Measurements from ENCODE around the gene KCNH1.

The KCNH1 gene, protein sequence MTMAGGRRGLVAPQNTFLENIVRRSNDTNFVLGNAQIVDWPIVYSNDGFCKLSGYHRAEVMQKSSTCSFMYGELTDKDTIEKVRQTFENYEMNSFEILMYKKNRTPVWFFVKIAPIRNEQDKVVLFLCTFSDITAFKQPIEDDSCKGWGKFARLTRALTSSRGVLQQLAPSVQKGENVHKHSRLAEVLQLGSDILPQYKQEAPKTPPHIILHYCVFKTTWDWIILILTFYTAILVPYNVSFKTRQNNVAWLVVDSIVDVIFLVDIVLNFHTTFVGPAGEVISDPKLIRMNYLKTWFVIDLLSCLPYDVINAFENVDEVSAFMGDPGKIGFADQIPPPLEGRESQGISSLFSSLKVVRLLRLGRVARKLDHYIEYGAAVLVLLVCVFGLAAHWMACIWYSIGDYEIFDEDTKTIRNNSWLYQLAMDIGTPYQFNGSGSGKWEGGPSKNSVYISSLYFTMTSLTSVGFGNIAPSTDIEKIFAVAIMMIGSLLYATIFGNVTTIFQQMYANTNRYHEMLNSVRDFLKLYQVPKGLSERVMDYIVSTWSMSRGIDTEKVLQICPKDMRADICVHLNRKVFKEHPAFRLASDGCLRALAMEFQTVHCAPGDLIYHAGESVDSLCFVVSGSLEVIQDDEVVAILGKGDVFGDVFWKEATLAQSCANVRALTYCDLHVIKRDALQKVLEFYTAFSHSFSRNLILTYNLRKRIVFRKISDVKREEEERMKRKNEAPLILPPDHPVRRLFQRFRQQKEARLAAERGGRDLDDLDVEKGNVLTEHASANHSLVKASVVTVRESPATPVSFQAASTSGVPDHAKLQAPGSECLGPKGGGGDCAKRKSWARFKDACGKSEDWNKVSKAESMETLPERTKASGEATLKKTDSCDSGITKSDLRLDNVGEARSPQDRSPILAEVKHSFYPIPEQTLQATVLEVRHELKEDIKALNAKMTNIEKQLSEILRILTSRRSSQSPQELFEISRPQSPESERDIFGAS

DNA sequence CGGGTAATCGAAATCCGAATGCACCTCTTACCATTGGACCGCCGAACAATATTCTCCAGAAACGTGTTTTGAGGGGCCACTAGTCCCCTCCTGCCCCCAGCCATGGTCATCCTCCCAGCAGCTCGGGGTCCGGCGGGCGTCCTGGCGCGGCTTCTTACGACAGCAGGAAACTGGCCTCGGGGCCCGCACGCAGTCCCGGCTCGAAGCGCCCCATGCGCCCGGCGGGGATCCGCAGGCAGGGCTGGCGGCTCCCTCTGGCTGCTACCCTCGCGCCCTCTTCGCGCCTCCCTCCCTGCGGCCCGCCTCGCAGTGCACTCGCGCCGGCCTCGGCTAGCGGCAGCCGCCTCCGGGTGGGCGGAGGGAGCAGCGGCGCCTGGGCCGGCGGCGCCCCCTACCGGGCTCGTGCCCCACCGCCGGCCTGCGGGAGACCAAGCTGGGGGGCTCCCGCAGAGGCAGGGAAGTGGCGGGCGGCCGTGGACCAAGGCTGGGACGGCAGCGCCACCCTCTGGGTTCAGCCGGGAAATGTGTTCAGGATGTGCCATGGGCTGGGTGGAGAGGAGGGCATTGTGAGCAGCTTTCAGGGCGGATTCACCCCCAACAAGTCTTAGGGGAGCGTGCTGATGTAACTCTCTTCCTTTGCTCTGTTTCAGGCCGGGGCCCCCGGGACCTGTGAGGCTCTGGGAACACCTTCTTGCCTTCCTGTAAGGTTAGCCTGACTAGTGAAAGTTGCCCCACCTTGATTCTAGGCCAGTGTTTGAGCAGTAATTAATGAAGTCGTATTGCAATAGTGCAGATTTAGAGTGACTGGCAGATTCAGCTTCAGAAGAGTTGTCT lies at the start of gene KCNH1:
KCNH1 (minus strand) TSS at position 313 of the 834 bp plus-strand sequence; CDS start at position 110, 203 bp downstream.
- DNase-seq (ENCODE audit: low read depth), result peak; percentile 65

DNA sequence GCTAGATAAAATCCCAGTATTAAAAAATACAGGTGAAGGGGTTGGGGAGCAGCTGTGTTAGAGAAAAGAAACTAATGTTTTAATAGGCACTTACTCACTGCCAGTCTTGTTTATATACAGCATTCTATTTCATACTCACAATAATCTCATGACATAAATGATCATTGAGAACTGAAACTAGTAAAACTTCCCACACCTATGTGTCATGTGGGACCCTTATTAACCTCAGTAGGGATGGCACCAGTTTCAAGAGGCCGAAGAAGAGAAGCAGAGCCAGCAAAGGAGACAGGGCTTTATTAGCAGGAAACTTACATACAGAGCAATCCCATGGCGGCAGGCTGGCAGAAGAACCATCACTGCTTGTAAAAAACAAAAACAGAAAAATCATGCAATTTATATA lies 48.8 kb upstream of the KCNH1 start:
- DNase-seq (ENCODE audit: low read depth), result no peak

DNA sequence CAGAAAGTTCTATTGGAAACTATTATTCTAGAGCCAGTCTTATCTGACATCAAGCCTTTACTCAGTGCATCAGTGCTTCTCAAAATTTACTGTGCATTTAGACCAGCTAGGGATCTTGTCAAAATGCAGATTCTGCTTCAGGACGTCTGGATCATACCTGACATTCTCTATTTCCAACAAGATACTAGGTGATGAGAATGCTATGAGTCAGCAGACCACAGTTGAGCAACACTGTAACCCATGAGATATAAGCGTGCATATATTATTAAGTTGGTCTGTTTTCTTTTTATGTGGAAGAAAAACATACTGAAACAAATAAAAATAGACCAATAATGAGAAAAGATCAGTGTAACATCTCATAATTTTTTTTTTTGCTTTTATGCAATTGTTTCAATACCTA lies 40.4 kb upstream of the KCNH1 start:
- no peak for DNase-seq (ENCODE audit: low read depth)

DNA sequence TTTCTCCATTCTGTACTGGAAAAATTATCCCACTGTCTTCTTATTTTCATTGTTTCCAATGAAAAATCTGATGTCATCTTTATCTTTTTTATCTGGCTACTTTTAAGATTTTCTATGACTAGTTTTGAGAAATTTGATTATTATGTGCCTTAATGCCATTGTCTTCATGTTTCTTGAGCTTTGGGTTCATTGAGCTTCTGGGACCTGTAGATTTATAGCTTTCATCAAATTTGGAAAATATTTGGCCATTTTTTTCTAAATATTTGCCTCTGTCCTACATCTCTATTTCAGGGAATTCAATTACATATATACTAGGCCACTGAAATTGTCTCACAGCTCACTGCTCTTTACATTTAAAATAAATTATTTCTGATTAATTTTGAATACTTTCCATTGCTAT lies 38.7 kb upstream of the KCNH1 start:
- DNase-seq (ENCODE audit: low read depth), result no peak

DNA sequence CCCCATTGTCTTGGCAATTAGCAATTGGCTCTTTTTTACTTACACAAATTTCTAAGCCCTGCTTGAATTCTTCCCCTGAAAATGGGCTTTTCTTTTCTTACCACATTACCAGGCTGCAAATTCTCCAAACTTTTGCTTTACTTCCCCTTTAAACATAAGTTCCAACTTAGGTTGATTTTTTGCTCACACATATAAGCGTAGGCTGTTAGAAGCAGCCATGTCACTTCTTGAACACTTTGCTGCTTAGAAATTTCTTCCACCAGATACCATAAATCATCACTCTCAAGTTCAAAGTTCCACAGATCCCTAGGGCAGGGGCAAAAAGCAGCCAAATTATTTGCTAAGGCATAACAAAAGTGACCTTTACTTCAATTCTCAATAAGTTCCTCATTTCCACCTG lies 35.4 kb upstream of the KCNH1 start:
- no peak for DNase-seq (ENCODE audit: low read depth)

DNA sequence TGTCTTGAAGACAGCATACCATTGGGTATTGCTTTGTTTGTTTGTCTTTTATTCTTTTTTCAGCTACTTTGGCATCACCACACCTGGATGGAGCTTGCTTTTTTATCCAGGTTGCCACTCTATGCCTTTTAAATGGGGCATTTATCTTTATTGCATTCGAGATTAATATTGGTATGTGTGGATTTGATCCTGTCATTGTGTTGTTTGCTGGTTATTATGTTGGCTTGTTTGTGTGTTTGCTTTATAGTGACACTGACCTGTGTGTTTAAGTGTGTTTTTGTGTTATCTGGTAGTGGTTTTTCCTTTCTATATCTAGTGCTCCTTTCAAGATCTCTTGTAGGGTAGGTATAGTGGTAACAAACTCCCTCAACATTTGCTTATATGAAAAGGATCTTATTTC lies 24.9 kb upstream of the KCNH1 start:
- no peak for DNase-seq (ENCODE audit: low read depth)

DNA sequence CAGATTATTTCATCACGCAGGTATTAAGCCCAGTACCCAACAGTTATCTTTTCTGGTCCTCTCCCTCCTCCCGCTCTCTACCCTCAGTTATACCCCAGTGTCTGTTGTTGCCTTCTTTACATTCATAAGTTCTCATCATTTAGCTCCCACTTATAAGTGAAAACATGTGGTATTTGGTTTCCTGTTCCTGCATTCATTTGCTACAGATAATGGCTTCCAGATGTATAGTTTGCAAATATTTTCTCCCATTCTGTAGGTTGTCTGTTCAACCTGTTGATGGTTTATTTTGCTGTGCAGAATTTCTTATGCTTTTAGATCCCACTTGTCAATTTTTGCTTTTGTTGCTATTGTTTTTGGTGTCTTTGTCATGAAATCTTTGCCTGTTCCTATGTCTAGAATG lies 21.1 kb upstream of the KCNH1 start:
- no peak for DNase-seq (ENCODE audit: low read depth)

DNA sequence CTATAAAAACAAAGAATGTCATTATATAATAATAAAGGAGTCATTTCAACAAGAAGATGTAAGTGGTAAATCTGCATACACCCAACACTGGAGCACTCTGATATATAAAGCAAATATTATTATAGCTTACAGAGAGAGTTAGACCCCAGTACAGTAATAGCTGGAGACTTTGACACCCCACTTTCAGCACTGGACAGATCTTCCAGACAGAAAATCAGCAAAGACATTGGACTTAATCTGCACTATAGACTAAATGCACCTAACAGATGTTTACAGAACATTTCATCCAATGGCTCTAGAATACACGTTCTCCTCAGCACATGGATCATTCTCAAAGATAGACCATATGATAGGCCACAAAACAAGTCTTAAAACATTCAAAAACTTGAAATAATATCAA lies 20.0 kb upstream of the KCNH1 start:
- no peak for DNase-seq (ENCODE audit: low read depth)

DNA sequence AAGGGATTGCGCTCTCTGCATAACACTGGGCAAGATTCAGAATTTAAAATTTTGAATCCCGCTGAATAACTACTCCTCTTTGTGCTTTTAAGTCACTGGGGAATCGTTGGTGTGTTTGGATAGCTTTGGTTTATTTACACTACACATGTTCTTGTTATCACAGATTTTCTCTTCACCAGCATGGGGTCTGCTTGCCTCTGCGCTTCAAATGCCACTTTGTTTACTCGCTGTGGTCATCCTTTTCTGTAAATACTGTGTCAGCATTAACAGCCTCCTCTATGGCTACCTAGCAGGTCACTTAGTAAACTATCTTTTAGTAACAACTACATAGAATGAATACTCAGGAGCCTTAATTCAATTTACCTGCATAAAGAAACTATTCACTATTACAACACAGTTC lies 14.4 kb upstream of the KCNH1 start:
- no peak for DNase-seq (ENCODE audit: low read depth)

DNA sequence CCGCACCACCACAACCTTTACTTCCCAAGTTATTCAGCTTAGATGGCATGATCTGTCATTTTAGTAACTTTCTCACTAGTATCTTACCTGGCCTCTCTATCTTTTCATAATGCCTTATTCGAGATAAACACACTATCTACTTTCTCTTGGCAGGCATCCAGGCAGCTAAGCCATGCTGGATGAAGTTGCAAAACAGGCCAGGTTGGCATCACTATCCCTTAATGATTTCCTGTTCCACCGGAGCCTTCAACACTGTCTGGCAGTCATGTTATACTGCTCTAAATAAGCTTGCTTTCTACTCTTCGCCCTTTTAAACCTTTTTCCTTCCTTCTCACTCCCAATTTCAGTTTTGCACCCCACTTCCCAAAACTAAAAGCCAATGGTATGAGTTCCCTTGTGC lies 12.0 kb upstream of the KCNH1 start:
- DNase-seq (ENCODE audit: low read depth), result no peak

DNA sequence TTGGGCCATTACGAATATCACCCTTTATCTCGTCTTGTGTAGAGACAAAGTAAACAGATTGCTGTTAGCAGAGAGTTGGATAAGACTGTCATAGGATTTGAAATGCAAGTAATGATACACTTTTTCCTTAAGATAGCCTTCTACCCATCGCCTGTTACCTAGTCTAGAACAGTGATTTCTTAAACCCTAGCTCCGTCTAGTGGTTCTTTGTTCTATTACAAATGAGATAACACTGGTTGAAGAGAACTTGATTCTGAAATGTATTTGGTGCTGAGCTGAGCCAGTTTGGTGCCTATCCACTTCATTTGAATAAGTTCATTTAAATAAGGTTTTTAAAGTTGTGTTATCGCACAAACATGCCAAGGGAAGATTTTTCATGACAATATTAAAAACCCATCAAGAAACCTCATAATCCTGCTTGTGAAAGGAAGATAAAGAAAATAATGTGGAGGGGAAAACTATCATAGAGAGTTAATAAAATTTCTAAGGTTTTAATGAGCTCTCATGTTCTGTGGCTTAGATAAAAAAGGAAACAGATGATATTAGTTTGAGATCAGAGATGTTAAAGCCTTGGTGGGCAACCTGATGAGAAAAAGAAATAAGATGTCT lies 1.5 kb upstream of the KCNH1 start:
- DNase-seq (ENCODE audit: low read depth), result no peak

DNA sequence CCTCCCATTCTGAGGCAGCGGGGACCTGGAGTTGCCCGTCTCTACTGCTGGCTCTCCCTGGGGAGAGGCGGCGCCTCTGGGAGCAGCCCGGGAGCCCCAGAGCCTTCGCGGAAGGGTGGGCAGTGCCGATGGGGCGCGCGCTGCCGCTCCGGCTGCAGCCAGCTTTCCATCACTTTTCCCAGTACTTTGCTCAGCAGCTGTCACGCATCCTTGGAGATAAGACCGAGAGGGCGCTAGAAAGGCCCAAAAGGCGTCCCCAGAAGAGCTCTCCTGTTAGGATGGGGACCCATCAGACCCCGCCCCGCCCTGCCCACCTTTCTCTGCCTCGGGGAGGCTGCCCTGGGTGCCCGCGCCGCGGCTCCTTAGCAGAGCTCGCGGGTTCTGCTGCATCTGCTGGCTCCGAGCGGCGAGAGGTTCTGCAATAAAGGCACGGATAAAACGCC lies 534 bp downstream of the KCNH1 start:
- no peak for DNase-seq (ENCODE audit: low read depth)

DNA sequence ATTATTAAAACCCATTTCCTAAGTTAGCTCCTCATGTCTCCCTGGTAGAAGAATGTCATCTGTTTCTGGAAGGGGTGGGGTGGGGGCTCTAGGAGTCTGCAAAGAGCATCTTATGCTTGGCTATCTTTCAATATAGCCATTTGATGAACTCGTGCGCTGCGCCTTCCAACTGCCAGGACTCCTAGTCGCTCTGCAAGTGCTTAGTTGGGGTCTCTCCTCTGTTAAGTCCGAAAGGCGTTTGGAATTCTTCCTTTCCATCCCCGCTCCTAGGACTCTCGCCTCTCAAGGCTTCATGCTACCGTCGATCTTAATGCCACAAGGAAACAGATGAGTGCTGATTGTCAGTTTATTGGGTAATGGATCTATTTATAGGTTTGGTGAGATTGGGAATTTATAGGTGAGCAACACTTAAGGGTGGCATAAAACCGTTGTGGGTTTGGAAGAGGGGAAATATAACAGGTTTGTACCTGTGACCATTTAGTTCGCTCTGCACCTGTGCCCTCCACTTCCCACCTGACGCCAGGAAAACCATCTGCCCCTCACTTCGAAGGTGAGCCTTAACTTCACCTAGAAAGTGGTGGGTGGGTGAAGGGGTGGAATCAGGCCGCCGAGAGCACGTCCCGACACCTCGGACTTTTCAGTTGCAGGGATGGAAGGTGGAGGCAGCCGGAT lies 1.1 kb downstream of the KCNH1 start:
- no peak for DNase-seq (ENCODE audit: low read depth)

DNA sequence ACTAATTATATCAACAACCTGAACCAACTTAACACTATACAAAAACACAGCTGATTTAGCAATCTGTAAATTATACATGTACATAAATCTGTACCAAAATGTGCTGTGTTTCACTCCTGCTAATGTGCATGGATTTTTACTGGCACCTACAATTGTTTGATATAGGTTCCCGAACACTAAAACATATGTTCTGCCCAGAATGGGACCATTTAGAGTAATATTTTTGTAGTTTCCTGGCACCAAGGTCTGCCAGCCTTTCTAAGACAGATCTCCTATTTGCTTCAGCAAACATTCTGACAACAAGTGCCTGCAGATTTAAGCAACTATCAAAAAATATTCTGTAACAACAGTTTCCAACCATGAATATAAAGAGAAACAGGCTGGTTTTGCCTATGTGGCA lies 4.2 kb downstream of the KCNH1 start:
- no peak for DNase-seq (ENCODE audit: low read depth)

DNA sequence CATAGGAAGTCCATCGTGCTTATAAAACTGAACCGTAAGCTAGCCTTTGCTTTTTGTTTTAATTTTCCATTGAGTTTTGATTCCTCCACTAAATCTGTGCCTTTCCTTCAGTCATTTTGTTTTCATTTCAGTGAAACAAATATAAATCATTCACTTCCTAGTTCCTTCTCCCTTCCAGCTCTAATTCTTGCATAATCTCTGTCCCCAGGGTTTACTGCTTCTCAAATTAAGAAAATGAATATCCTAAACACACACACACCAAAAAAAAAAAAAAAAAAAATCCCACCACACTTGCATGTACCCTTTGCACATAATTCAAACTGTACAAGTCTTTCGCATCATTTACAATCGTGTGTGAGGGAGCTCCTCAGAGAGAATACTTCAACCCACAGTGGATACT lies 6.8 kb downstream of the KCNH1 start:
- no peak for DNase-seq (ENCODE audit: low read depth)

DNA sequence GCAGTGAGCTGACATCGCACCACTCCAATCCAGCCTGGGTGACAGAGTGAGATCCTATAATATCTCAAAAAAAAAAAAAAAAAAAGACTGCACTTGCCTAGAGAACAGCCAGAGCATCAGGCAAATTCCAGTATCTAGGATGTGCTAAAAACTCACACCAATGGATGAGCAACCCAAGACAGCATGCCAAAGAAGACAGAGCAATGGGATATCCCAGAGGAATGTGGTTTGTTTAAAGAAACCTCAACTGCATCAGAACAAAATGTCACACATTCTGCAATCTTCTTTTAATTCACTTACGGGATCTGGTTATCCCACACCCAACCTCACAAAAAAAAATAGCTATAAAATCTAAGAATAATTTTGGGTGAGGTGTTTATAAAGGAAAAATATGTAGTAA lies 7.3 kb downstream of the KCNH1 start:
- DNase-seq (ENCODE audit: low read depth), result no peak

DNA sequence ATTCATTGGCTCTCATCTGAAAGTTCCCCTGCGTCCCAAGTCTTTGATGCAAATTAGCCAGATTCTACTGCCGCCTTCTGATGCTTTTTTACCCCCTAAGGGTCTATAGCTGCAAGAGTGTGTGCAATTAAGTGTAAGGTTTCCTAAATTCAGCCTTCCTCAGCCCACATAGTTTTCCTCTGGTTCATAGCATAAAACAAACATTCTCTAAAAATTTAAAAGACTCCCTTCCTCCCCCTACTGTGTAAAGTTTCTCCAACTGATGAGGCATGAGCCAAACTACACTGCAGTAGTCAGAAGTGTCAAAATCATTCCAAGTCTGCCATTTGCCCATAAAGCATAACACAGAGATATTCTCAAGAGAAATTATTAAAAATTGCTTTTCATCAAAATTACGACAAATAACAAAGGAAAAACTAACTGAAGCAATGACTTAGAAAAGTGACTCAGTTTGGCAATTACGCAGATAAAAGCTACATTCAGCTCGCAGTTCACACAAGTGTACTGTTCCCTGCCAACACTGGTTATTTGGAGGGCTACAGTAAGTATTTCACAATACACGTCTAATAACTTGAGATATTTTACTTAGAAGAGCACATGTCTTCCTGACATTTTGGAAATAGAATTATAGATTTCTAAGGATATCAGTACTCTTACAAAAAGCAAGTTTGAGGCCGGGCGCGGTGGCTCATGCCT lies 15.4 kb downstream of the KCNH1 start:
- no peak for DNase-seq (ENCODE audit: low read depth)

DNA sequence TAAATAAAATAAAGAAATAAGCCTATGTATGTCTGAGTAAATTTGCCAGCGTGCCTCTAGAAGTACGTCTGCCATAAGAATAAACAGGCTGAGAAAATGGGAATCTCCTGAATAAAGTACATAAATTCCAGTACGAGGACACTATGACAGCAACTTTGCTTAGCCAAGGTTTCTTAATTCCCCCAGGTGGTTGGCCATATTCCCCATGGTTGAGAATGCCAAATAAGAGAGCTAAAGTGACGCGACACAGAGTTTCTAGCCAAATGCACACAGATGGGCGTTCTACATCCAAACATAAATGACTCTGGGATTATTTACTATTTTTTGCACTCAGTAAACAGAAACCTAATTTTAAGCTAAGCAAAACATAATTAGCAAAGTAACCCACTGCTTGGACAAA lies 19.5 kb downstream of the KCNH1 start:
- no peak for DNase-seq (ENCODE audit: low read depth)

DNA sequence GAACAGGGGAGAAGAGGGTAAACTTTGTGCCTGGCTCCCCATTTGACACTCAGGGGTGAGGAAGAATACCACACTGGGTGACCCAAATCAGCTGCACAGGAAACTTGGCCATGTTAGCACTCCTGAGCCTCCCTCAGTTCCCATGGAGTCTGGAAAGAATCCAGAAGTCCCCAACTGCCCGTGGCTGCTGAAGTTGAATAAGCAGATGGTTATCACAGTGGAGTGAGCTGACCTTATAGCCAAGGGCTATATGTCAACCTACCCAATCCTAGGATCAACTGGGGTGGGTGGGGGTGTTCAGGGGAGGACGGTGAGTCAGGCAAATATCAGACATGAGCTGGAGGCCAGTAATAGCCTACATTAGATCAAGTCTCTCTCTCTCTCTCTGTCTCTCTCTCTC lies 20.4 kb downstream of the KCNH1 start:
- DNase-seq (ENCODE audit: low read depth), result no peak

DNA sequence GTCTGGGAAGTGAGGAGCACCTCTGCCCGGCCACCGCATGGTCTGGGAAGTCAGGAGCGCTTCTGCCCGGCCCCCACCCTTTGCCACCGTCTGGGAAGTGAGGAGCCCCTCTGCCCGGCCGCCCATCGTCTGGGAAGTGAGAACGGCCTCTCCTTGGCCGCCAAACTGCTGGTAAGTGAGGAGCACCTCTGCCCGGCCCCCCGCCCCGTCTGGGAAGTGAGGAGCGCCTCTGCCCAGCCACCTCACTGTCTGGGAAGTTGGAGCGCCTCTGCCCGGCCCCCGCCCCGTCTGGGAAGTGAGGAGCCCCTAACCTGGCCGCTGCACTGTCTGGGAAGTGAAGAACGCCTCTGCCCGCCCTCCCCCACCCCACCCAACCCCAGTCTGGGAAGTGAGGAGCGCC lies 22.6 kb downstream of the KCNH1 start:
- DNase-seq (ENCODE audit: low read depth), result no peak

DNA sequence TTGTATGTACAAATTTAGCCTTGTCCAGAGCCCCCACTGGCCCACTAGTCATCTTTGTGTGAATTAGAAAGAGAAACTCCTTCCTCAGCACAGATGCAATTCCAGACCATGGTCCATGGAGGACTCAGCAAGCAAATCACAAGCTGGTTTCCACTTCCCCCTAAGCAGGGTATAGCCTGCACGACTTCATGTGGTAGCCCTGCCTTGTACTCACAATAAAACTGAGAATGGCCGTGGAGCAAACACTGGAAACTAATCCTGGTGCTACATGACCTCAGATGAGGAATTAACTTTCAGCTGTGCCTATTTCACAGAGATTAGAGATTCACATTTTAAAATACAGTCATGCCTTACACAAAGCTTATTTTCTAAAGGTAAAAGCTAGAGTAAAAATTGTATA lies 32.5 kb downstream of the KCNH1 start:
- DNase-seq (ENCODE audit: low read depth), result no peak

Data from activated gamma-delta T cell treated with anti-CD3 and anti-CD28 coated beads, Interleukin-2, amount 50 U/mL, for 16 hours (primary cell).